Peyer's patch (tissue), 4 donors: Measurements from ENCODE around the gene HLA-DOA. TPM values are rescaled to one million over a fixed set of nuclear protein-coding genes. Genes with fewer than 3 reads are reported as not detected.

Experiments used
- DNase-seq, 3 donors: peaks; one replicate each; pipeline ENCODE4 v3.0.0-alpha.2; 2017 to 2019
- H3K27ac ChIP-seq, 4 donors: fragments of 200-600 bp; sonication (generic); one replicate each; pipeline ENCODE4 v1.5.1; 2016 to 2019
- H3K27me3 ChIP-seq, 2 donors: fragments of 200-600 bp; sonication (generic); one replicate each; pipeline ENCODE4 v1.5.1; 2019
- H3K36me3 ChIP-seq, 3 donors: fragments of 200-600 bp; sonication (generic); one replicate each; pipeline ENCODE4 v1.5.1; 2016 to 2019
- H3K4me1 ChIP-seq, 4 donors: fragments of 200-600 bp; sonication (generic); one replicate each; pipeline ENCODE4 v1.5.1; 2016 to 2019
- H3K4me3 ChIP-seq, 4 donors: fragments of 200-600 bp; sonication (generic); 1 replicate in 3 of 4; 2 replicates in 1 of 4; pipeline ENCODE4 v1.5.1; 2016 to 2019; ENCODE audit warnings: mild to moderate bottlenecking in 1 of 4
- H3K9me3 ChIP-seq, 4 donors: fragments of 200-600 bp; sonication (generic); one replicate each; pipeline ENCODE4 v1.5.1; 2016 to 2019; ENCODE audit warnings: mild to moderate bottlenecking in 1 of 4
- POLR2A ChIP-seq, 2 donors: fragments of 450-650 bp; IDR thresholded peaks; one replicate each; pipeline ENCODE4 v1.5.1; 2017; ENCODE audit warnings: antibody characterized with exemption in 2 of 2, mild to moderate bottlenecking in 2 of 2, moderate library complexity in 2 of 2
- total RNA-seq, 4 donors: library from RNA; depleted of rRNA; stranded (reverse); fragments of >200 nt; gene quantifications; one replicate each; pipeline ENCODE4 v1.1.0, GENCODE V29; 2016
- TF ChIP-seq, protein P1 (sequence below), 6 experiments: fragments of 450-650 bp in 4 of 6; fragments of 200-600 bp in 2 of 6; sonication (generic) in 1 of 6; IDR thresholded peaks; one replicate each; pipeline ENCODE4 v1.5.1; 2017 to 2019; ENCODE audit warnings: antibody characterized with exemption in 6 of 6, mild to moderate bottlenecking in 3 of 6, moderate library complexity in 1 of 6

The HLA-DOA gene
- total RNA-seq, 4 donors from 2014 or later, result 0.95 to 26.4 (median 1.5) TPM; not detected in 1

GRCh38 chr6:33015798-33016197 is 6.4 kb upstream of the HLA-DOA start:
- no peak for DNase-seq
- no peaks in the 10 kb centered on the region for H3K36me3 ChIP-seq
- peaks cover 0 to 11% (median 8%) of the 10 kb centered on the region in 4 donors for H3K4me1 ChIP-seq
- no peaks in the 10 kb centered on the region for H3K9me3 ChIP-seq
- no peaks in the 10 kb centered on the region for H3K27me3 ChIP-seq
- TF ChIP-seq, protein P1, sequence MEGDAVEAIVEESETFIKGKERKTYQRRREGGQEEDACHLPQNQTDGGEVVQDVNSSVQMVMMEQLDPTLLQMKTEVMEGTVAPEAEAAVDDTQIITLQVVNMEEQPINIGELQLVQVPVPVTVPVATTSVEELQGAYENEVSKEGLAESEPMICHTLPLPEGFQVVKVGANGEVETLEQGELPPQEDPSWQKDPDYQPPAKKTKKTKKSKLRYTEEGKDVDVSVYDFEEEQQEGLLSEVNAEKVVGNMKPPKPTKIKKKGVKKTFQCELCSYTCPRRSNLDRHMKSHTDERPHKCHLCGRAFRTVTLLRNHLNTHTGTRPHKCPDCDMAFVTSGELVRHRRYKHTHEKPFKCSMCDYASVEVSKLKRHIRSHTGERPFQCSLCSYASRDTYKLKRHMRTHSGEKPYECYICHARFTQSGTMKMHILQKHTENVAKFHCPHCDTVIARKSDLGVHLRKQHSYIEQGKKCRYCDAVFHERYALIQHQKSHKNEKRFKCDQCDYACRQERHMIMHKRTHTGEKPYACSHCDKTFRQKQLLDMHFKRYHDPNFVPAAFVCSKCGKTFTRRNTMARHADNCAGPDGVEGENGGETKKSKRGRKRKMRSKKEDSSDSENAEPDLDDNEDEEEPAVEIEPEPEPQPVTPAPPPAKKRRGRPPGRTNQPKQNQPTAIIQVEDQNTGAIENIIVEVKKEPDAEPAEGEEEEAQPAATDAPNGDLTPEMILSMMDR (IDR thresholded peaks at IDR 0.05), result no peak
- no peak for TF ChIP-seq POLR2A (IDR thresholded peaks at IDR 0.05)
- no peak overlapping the region for H3K4me3 ChIP-seq
- H3K27ac ChIP-seq, result peak overlapping the region in 1 of 4 donors; percentile 58

DNA sequence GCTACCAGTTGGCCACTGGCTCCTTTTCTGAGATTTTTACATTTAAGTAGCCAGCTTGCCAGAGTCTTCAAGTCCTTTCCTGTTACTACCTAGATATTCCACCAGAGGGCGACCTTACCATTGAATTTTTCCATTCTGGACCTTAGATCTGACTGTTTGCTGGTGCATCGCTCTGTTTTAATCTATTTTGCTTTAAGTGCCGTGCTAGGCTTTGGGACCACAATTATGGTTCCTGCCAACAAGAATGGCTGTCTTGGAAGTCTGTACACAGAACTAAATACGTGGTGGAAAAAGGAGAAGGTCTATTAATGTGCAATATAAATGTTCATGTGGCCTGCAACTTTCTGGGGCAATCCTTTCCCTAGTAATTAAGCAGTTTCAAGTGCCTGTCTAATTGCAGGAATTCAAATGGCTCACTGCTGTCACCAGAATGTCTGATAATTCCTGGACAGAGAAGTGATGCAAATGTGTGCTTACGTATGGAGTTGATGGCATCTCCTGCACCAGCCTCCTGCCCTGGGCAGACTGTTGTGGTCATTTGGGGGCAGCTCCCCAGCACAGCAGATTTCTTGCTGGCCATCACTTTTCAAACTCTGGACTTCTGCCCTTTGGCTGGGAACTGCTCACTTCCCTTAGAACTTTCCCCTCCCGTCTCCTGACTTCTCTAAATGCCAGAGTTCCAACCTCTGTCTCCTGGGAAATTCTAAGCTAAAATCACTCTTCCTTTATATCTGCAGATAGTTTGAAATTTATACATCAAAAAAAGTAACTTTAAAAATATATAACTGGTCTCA is 5.6 kb upstream of the HLA-DOA start:
- H3K27me3 ChIP-seq, result no peaks in the 10 kb centered on the region
- H3K9me3 ChIP-seq, result no peaks in the 10 kb centered on the region
- peak overlapping the region in 2 of 4 donors; percentile 17 to 58 for H3K27ac ChIP-seq
- no peak for TF ChIP-seq POLR2A (IDR thresholded peaks at IDR 0.05)
- TF ChIP-seq, protein P1 (IDR thresholded peaks at IDR 0.05), result peak; percentile 77 to 94 (median 84)
- peaks cover 0 to 11% (median 8%) of the 10 kb centered on the region in 4 donors for H3K4me1 ChIP-seq
- no peak overlapping the region for H3K4me3 ChIP-seq
- H3K36me3 ChIP-seq, result no peaks in the 10 kb centered on the region
- DNase-seq, result peak in 2 of 3 donors; percentile 49 to 74

GRCh38 chr6:33013608-33014007 is 4.2 kb upstream of the HLA-DOA start:
- no peak overlapping the region for H3K27ac ChIP-seq
- H3K9me3 ChIP-seq, result no peaks in the 10 kb centered on the region
- no peak for DNase-seq
- H3K27me3 ChIP-seq, result no peaks in the 10 kb centered on the region
- no peak for TF ChIP-seq POLR2A (IDR thresholded peaks at IDR 0.05)
- TF ChIP-seq, protein P1 (IDR thresholded peaks at IDR 0.05), result no peak
- H3K36me3 ChIP-seq, result no peaks in the 10 kb centered on the region
- peaks cover 0 to 4% (median 2%) of the 10 kb centered on the region in 4 donors for H3K4me1 ChIP-seq
- H3K4me3 ChIP-seq, result no peak overlapping the region

GRCh38 chr6:33010356-33010755 is 965 bp upstream of the HLA-DOA start:
- Histone ChIP-seq H3K27me3 (no peaks in the 10 kb centered on the region), H3K9me3 (no peaks in the 10 kb centered on the region), H3K4me3 (no peak overlapping the region), H3K4me1 (peaks cover 0 to 3% (median 0%) of the 10 kb centered on the region in 4 donors), H3K27ac (peak overlapping the region in 2 of 4 donors; percentile 83 to 94), H3K36me3 (no peaks in the 10 kb centered on the region)
- DNase-seq, result no peak
- TF ChIP-seq, protein P1 (IDR thresholded peaks at IDR 0.05), result no peak
- no peak for TF ChIP-seq POLR2A (IDR thresholded peaks at IDR 0.05)

GRCh38 chr6:33007831-33008400 is 1.5 kb downstream of the HLA-DOA start:
- Histone ChIP-seq H3K9me3 (no peaks in the 10 kb centered on the region), H3K4me1 (peaks cover 0 to 3% (median 0%) of the 10 kb centered on the region in 4 donors), H3K36me3 (no peaks in the 10 kb centered on the region), H3K27ac (peak overlapping the region in 1 of 4 donors; percentile 94), H3K4me3 (no peak overlapping the region), H3K27me3 (no peaks in the 10 kb centered on the region)
- DNase-seq, result no peak
- TF ChIP-seq POLR2A (IDR thresholded peaks at IDR 0.05), result no peak
- TF ChIP-seq, protein P1 (IDR thresholded peaks at IDR 0.05), result no peak
